T-helper 17 cell (primary cell): ENCODE measurements around the gene FRMD3. TPM values are rescaled to one million over a fixed set of nuclear protein-coding genes. Genes with fewer than 3 reads are reported as not detected.

Experiments
- ATAC-seq: fragments of 150-1000 bp; cut with Tn5 transposase; 2 replicates; pipeline ENCODE4 v1.10.0; 2021; ENCODE audit warnings: mild to moderate bottlenecking, moderate library complexity
- DNase-seq, 3 donors: peaks; one replicate each; pipeline versions ENCODE4 v3.0.0 to v3.0.0-alpha.2; 2020 to 2021
- H3K9me3 ChIP-seq: one replicate; pipeline ENCODE4 v1.7.0; 2013; ENCODE audit warnings: low read length, mild to moderate bottlenecking; ENCODE audit not compliant: control insufficient read depth, poor library complexity, severe bottlenecking
- H3K27ac Mint-ChIP-seq: one replicate; pipeline ENCODE4 v1.8.0; 2022; ENCODE audit warnings: mild to moderate bottlenecking, moderate library complexity, mixed read lengths
- H3K27me3 Mint-ChIP-seq: one replicate; pipeline ENCODE4 v1.8.0; 2022; ENCODE audit warnings: mixed read lengths
- H3K36me3 Mint-ChIP-seq: one replicate; pipeline ENCODE4 v1.8.0; 2022; ENCODE audit warnings: low read depth, mixed read lengths
- H3K4me1 Mint-ChIP-seq: one replicate; pipeline ENCODE4 v1.8.0; 2022; ENCODE audit warnings: mild to moderate bottlenecking, mixed read lengths
- H3K4me3 Mint-ChIP-seq: one replicate; pipeline ENCODE4 v1.8.0; 2022; ENCODE audit warnings: mild to moderate bottlenecking, moderate library complexity, mixed read lengths
- total RNA-seq, 4 donors: library from RNA in 2 of 4; stranded (reverse) in 2 of 4; gene quantifications; one replicate each; pipeline ENCODE4 v1.2.3 and lab custom pipeline; 2022 to 2026

Gene FRMD3
- total RNA-seq, 2 donors from 2014 or later, result 1.4 to 18.9 TPM

DNA sequence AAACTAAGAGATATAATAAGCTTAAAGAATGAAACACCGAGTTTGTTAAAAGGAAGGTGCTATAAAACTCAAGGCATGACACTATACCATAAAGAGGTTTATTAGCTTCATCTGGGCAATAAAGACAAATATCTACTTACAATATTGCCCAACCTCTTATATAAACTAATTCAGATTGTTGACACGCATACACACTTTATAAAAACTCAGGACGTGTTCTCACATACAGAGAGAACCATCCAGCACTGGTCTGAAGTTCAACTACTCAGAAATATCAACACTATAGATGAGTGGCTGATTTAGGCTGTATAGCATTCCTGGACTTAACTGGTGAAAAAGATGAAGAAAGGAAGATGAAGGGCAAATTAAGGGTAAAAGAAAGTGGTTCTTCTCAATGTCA is 81.2 kb downstream of the FRMD3 start:
- H3K4me1 Mint-ChIP-seq, result no peaks in the 10 kb centered on the region
- ATAC-seq, result no peak
- H3K27me3 Mint-ChIP-seq, result no peaks in the 10 kb centered on the region

GRCh38 chr9:83456226-83456625 is 82.0 kb downstream of the FRMD3 start:
- Mint-ChIP-seq H3K36me3 (no peaks in the 10 kb centered on the region), H3K4me1 (no peaks in the 10 kb centered on the region), H3K27me3 (no peaks in the 10 kb centered on the region), H3K27ac (no peak overlapping the region), H3K4me3 (no peak overlapping the region)
- H3K9me3 ChIP-seq, result no peaks in the 10 kb centered on the region
- ATAC-seq, result no peak
- no peak for DNase-seq

More for the DNA sequence above, 81.2 kb downstream of the FRMD3 start:
- Mint-ChIP-seq H3K4me3 (no peak overlapping the region), H3K27ac (no peak overlapping the region), H3K36me3 (no peaks in the 10 kb centered on the region)
- DNase-seq, result no peak
- H3K9me3 ChIP-seq, result no peaks in the 10 kb centered on the region

- H3K36me3 Mint-ChIP-seq, result no peaks in the 10 kb centered on the region
- H3K4me1 Mint-ChIP-seq, result no peaks in the 10 kb centered on the region
- H3K27me3 Mint-ChIP-seq, result no peaks in the 10 kb centered on the region
- DNase-seq (no peak), ATAC-seq (no peak)
- H3K27ac Mint-ChIP-seq, result no peak overlapping the region
- no peak overlapping the region for H3K4me3 Mint-ChIP-seq
- H3K9me3 ChIP-seq, result no peaks in the 10 kb centered on the region
Measured at GRCh38 chr9:83454076-83454475, 84.1 kb downstream of the FRMD3 start.

DNA sequence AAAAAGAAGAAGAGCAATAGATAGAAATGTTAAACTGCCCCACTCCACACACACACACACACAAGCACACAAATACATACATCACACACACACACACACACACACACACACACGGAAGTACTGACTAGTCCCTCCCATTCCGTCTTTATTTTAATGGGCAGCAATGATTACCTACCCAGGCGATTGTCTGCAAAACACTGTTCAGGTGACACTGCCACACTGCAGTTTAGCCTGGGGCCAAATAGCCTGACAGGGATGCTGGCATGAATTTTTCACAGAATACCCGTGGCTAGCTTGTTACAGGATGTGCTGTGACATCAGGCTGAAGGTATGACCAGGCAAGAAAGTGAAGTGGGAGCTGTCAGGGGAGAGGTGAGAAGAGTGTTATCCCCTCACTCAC is 86.9 kb downstream of the FRMD3 start:
- Mint-ChIP-seq H3K4me1 (peaks cover 2% of the 10 kb centered on the region), H3K27ac (no peak overlapping the region), H3K4me3 (no peak overlapping the region), H3K36me3 (no peaks in the 10 kb centered on the region), H3K27me3 (no peaks in the 10 kb centered on the region)
- ATAC-seq, result no peak
- DNase-seq, result no peak
- H3K9me3 ChIP-seq, result no peaks in the 10 kb centered on the region

GRCh38 chr9:83449983-83450382 is 88.2 kb downstream of the FRMD3 start:
- Mint-ChIP-seq H3K4me3 (no peak overlapping the region), H3K27ac (no peak overlapping the region), H3K27me3 (no peaks in the 10 kb centered on the region), H3K4me1 (peaks cover 2% of the 10 kb centered on the region), H3K36me3 (no peaks in the 10 kb centered on the region)
- ATAC-seq (no peak), DNase-seq (no peak)
- no peaks in the 10 kb centered on the region for H3K9me3 ChIP-seq

DNA sequence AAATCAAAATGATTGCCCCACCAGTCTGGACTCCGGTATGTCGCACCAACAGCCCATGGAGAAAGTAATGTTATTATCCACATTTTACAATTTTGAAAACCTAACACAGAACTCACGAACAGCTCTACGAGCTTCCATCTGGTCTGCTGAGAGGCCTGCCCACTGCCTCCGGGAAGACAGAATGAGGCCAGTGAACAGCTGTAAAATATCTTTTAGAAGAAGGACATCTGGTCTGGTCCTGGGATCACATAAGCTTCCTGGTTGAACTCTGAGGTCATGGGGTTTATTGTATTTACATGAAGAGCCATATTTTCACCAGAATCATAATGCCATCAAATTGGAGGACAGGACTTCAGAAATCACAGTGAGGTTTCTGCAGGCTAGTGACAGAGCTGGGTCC is 89.0 kb downstream of the FRMD3 start:
- no peaks in the 10 kb centered on the region for H3K27me3 Mint-ChIP-seq
- DNase-seq, result no peak
- ATAC-seq, result no peak
- peaks cover 2% of the 10 kb centered on the region for H3K4me1 Mint-ChIP-seq
- no peaks in the 10 kb centered on the region for H3K36me3 Mint-ChIP-seq
- no peak overlapping the region for H3K4me3 Mint-ChIP-seq
- no peaks in the 10 kb centered on the region for H3K9me3 ChIP-seq
- no peak overlapping the region for H3K27ac Mint-ChIP-seq

- H3K9me3 ChIP-seq, result no peaks in the 10 kb centered on the region
- DNase-seq (no peak), ATAC-seq (no peak)
- Mint-ChIP-seq H3K4me3 (no peak overlapping the region), H3K4me1 (peaks cover 2% of the 10 kb centered on the region), H3K27ac (no peak overlapping the region), H3K27me3 (no peaks in the 10 kb centered on the region), H3K36me3 (no peaks in the 10 kb centered on the region)
Measured at GRCh38 chr9:83448626-83449025, 89.6 kb downstream of the FRMD3 start.

- H3K9me3 ChIP-seq, result no peaks in the 10 kb centered on the region
- no peak for ATAC-seq
- Mint-ChIP-seq H3K36me3 (no peaks in the 10 kb centered on the region), H3K27ac (no peak overlapping the region), H3K4me1 (peaks cover 2% of the 10 kb centered on the region), H3K4me3 (no peak overlapping the region), H3K27me3 (no peaks in the 10 kb centered on the region)
- no peak for DNase-seq
Measured at GRCh38 chr9:83447351-83447750, 90.8 kb downstream of the FRMD3 start.

- Mint-ChIP-seq H3K4me3 (no peak overlapping the region), H3K27me3 (no peaks in the 10 kb centered on the region), H3K27ac (no peak overlapping the region), H3K36me3 (no peaks in the 10 kb centered on the region), H3K4me1 (peaks cover 2% of the 10 kb centered on the region)
- no peaks in the 10 kb centered on the region for H3K9me3 ChIP-seq
- no peak for ATAC-seq
- DNase-seq, result no peak
Measured at GRCh38 chr9:83445703-83446265, 92.4 kb downstream of the FRMD3 start.

- ATAC-seq (no peak), DNase-seq (no peak)
- Mint-ChIP-seq H3K4me1 (peaks cover 2% of the 10 kb centered on the region), H3K36me3 (no peaks in the 10 kb centered on the region), H3K27ac (no peak overlapping the region), H3K4me3 (no peak overlapping the region), H3K27me3 (no peaks in the 10 kb centered on the region)
- H3K9me3 ChIP-seq, result no peaks in the 10 kb centered on the region
Measured at GRCh38 chr9:83444110-83444509, 94.1 kb downstream of the FRMD3 start.

DNA sequence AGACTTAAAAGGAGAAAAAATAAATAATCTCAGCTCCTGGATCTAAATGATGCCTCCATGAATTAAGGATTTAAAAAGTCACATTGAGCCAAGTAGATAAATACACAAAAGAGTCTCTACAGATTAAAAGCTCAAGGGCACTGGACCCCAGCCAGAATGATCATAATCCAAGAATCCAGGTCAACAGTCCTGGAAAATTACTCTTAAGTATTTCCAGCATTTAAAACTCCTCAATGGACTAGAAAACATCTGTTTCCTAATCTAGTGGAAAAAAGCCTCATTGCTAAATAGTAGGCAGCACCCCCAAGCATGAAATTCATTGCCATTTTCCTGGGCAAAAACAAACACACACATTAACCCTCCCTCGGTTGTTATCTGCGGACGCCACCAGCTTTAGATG is 96.8 kb downstream of the FRMD3 start:
- no peaks in the 10 kb centered on the region for H3K4me1 Mint-ChIP-seq
- H3K9me3 ChIP-seq, result no peaks in the 10 kb centered on the region
- H3K4me3 Mint-ChIP-seq, result no peak overlapping the region
- ATAC-seq (no peak), DNase-seq (no peak)
- H3K36me3 Mint-ChIP-seq, result no peaks in the 10 kb centered on the region
- no peak overlapping the region for H3K27ac Mint-ChIP-seq
- no peaks in the 10 kb centered on the region for H3K27me3 Mint-ChIP-seq

DNA sequence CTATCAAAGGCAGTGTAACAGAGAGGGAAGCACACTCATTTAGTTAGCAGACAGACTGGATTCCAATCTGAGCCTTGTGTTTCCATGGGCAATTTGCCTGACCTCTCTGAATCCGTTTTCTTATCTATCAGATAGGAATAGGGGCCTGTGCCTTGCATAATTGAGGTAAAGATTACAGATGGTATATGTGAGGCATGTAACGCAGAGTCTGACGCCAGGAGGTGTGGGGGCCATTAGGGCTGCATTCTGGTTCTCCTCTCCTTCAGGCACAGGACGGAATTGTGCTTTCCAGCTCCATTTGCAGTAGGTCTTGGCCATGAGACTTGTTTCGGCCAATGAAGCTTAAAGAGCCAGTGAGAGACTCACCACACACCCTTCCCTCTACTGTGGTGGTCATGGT is 97.6 kb downstream of the FRMD3 start:
- no peak overlapping the region for H3K4me3 Mint-ChIP-seq
- H3K36me3 Mint-ChIP-seq, result no peaks in the 10 kb centered on the region
- no peaks in the 10 kb centered on the region for H3K27me3 Mint-ChIP-seq
- ATAC-seq (no peak), DNase-seq (no peak)
- H3K4me1 Mint-ChIP-seq, result no peaks in the 10 kb centered on the region
- no peak overlapping the region for H3K27ac Mint-ChIP-seq
- H3K9me3 ChIP-seq, result no peaks in the 10 kb centered on the region

- H3K4me3 Mint-ChIP-seq, result no peak overlapping the region
- H3K9me3 ChIP-seq, result no peaks in the 10 kb centered on the region
- DNase-seq (no peak), ATAC-seq (no peak)
- H3K36me3 Mint-ChIP-seq, result no peaks in the 10 kb centered on the region
- no peak overlapping the region for H3K27ac Mint-ChIP-seq
- H3K27me3 Mint-ChIP-seq, result no peaks in the 10 kb centered on the region
- peaks cover 3% of the 10 kb centered on the region for H3K4me1 Mint-ChIP-seq
Measured at GRCh38 chr9:83435301-83435700, 102.9 kb downstream of the FRMD3 start.

- Mint-ChIP-seq H3K27ac (no peak overlapping the region), H3K36me3 (no peaks in the 10 kb centered on the region), H3K4me3 (no peak overlapping the region), H3K27me3 (no peaks in the 10 kb centered on the region), H3K4me1 (peaks cover 3% of the 10 kb centered on the region)
- no peaks in the 10 kb centered on the region for H3K9me3 ChIP-seq
- DNase-seq, result no peak
- no peak for ATAC-seq
Measured at GRCh38 chr9:83434254-83434653, 103.9 kb downstream of the FRMD3 start.
